Astrocyte of the cerebellum (primary cell): ENCODE results near the gene IDH3G.

Experiments used
- DNase-seq: peaks from one replicate; pipeline ENCODE4 v3.0.0-alpha.2; 2011; ENCODE audit warnings: low read depth
- H3K4me3 ChIP-seq: 2 replicates; pipeline ENCODE4 v1.5.1; 2011; ENCODE audit warnings: mild to moderate bottlenecking, low read depth, low read length, moderate library complexity
- in situ Hi-C: cut with HindIII; loops from 2 replicates; pipeline ENCODE4 v1.10.0; 2017; ENCODE audit warnings: low sequenced_read_pairs
- TF ChIP-seq, protein P1 (sequence below): IDR thresholded peaks from 2 replicates; pipeline ENCODE4 v1.5.1; 2012; ENCODE audit warnings: low read length, low read depth, moderate library complexity, mild to moderate bottlenecking; ENCODE audit errors: missing control alignments

Gene IDH3G

DNA sequence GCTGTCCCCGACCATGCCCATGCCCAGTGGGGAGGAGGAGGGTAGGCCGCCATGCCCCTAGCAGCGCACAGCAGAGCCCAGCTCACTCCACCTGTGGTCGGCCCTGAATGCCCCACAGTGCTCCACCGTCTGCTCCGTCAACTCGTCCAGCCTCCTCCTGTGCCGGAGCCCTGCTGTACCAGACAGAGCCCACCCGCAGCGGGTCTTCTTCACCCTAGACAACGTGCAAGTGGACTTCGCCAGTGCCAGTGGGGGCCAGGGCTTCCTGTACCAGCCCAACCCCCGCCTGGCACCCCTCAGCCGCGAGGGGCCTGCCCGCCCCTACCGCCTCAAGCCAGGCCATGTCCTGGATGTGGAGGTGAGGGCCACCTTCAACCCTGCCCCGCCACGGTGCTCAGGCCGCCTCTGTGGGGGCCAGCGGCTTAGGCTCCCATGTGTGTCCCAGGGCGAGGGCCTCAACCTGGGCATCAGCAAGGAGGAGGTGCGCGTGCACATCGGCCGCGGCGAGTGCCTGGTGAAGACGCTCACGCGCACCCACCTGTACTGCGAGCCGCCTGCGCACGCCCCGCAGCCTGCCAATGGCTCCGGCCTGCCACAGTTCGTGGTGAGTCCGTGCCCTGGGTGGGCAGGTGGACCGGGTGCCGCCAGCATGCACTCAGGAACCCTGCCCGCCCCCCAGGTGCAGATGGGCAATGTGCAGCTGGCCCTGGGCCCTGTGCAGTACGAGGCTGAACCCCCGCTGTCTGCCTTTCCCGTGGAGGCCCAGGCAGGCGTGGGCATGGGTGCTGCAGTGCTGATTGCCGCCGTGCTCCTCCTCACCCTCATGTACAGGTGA, 20.2 kb downstream of the IDH3G start:
- no peak for DNase-seq
- no peak overlapping the region for H3K4me3 ChIP-seq
- TF ChIP-seq, protein P1, sequence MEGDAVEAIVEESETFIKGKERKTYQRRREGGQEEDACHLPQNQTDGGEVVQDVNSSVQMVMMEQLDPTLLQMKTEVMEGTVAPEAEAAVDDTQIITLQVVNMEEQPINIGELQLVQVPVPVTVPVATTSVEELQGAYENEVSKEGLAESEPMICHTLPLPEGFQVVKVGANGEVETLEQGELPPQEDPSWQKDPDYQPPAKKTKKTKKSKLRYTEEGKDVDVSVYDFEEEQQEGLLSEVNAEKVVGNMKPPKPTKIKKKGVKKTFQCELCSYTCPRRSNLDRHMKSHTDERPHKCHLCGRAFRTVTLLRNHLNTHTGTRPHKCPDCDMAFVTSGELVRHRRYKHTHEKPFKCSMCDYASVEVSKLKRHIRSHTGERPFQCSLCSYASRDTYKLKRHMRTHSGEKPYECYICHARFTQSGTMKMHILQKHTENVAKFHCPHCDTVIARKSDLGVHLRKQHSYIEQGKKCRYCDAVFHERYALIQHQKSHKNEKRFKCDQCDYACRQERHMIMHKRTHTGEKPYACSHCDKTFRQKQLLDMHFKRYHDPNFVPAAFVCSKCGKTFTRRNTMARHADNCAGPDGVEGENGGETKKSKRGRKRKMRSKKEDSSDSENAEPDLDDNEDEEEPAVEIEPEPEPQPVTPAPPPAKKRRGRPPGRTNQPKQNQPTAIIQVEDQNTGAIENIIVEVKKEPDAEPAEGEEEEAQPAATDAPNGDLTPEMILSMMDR = no peak
- in situ Hi-C loops = no loop called here

DNA sequence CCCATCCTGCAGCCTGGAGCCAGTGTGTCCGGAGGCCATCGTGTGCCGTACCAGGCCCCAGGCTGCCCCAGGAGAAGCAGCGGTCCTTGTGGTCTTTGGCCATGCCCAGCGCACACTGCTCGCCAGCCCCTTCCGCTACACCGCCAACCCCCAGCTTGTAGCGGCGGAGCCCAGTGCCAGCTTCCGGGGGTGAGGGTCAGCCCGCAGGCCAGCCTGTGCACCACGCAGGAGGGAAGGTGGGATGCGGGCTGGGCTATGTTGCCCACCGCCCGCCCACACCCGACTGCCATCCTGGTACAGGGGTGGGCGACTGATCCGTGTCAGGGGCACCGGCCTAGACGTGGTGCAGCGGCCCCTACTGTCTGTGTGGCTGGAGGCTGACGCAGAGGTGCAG, 21.0 kb downstream of the IDH3G start:
- DNase-seq = no peak
- in situ Hi-C loops = no loop called here
- TF ChIP-seq, protein P1 = no peak

DNA sequence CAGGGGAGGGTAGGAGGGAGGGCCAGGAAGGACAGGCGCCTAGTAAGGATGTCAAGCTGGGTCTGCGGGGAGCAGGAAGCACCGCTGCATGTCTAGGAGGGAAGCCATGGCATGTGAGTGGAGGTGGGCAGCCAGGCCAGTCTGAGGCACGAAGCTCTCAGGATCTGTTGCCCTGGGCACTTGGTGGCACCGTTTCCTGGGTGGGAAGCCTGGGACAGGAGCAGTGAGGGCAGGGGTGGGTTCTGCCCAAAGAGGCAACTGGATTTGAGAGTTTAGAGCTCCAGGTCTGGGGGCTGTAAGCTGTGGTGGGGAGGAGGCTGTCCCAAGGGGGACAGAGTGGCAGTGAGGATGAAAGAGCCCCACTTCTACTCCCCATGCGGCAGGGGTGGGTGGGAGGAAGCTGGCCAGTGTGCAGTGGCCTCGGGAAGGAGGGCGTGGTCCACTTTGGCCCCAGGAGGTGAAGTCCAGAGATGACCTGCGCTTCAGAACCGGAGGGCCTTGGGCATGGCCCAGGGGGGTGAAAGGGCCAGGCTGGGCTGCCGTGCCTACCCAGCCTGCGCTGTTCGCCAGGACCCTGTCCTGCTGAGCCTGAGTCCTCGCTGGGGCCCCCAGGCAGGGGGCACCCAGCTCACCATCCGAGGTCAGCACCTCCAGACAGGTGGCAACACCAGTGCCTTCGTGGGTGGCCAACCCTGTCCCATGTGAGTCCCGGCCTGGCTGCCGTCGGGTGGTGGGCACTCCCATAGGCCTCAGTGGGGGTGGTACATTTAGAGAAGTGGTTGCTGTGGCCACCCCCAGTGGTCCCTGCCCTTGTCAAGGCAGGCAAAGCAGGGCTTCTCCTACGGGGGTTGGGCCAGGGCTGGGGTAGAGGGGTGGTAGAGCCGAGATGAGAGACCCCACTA, 21.6 kb downstream of the IDH3G start:
- no peak overlapping the region for H3K4me3 ChIP-seq
- TF ChIP-seq, protein P1 = no peak
- in situ Hi-C loops = no loop called here
- DNase-seq = no peak

More for the DNA sequence above, 21.0 kb downstream of the IDH3G start:
- no peak overlapping the region for H3K4me3 ChIP-seq

DNA sequence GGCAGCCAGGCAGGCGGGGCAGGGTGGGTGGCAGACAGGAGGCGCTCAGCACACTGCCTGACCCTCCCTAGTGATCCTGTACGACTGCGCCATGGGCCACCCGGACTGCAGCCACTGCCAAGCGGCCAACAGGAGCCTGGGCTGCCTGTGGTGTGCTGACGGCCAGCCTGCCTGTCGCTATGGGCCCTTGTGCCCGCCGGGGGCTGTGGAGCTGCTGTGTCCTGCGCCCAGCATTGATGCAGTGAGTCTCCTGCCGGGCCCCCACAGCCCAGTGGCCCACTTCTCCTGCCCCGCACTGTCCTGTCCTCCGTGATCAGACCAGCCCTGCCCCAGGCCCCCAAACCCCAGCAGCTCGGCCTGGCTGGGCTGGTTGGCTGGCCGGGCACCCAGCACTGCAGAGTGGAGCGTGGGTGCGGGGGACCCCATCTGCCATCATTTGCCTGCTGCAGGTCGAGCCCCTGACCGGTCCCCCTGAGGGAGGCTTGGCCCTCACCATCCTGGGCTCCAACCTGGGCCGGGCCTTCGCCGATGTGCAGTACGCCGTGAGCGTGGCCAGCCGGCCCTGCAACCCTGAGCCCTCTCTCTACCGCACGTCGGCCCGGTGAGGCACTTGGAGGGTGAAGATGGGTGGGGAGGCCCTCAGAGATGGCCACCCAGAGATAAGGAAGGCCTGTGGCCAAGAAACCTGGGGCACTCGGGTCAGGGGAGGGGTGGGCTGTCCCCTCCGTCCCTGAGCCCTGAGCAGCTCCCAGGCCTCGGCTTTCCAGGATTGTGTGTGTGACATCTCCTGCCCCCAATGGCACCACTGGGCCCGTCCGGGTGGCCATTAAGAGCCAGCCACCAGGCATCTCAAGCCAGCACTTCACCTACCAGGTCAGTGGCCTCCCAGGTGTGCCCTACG, 22.5 kb downstream of the IDH3G start:
- TF ChIP-seq, protein P1 = no peak
- no peak for DNase-seq
- H3K4me3 ChIP-seq = no peak overlapping the region
- in situ Hi-C loops = no loop called here

DNA sequence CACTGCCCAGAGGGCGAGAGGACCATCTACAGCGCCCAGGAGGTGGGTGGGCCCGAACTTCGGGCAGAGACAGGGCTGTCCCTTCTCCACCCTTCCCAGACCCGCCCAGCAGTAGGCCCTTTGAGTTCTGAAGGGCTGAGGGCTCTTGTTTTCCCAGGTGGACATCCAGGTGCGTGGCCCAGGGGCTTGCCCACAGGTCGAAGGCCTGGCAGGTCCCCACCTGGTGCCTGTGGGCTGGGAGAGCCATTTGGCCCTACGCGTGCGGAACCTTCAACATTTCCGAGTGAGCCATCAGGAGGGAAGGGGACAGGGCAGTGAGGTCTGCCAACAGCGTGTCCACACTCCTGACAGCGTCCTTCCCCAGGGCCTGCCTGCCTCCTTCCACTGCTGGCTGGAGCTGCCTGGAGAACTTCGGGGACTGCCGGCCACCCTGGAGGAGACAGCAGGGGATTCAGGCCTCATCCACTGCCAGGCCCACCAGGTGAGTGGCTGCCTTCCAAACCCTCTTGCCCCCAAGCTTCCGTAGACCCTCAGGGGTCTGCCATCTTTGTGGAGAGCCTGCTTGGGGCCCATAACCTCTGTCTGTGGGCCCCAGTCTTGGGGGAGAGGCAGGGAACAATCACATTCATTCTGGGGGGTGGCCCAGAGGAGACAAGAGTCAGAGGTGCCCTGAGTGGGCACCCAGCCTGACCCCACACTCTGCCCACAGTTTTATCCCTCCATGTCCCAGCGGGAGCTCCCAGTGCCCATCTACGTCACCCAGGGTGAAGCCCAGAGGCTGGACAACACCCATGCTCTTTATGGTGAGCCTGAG, 23.4 kb downstream of the IDH3G start:
- no peak for DNase-seq
- H3K4me3 ChIP-seq = no peak overlapping the region
- TF ChIP-seq, protein P1 = no peak
- in situ Hi-C loops = no loop called here
